Sigmoid colon (tissue), 7 donors: ENCODE results near the gene POU6F2. TPM values are rescaled to one million over a fixed set of nuclear protein-coding genes. Genes with fewer than 3 reads are reported as not detected.

ENCODE experiments used
- DNase-seq: peaks from one replicate; pipeline ENCODE4 v3.0.0-alpha.2; 2019
- H3K27ac ChIP-seq, 4 donors: fragments of 200-600 bp; sonication (generic); one replicate each; pipeline ENCODE4 v1.5.1; 2016 to 2019; ENCODE audit warnings: mild to moderate bottlenecking in 1 of 4
- H3K27me3 ChIP-seq, 3 donors: fragments of 200-600 bp; sonication (generic); one replicate each; pipeline ENCODE4 v1.5.1; 2019; ENCODE audit warnings: mild to moderate bottlenecking in 1 of 3
- H3K36me3 ChIP-seq, 4 donors: fragments of 200-600 bp; sonication (generic); one replicate each; pipeline ENCODE4 v1.5.1; 2016 to 2019
- H3K4me1 ChIP-seq, 4 donors: fragments of 200-600 bp; sonication (generic); one replicate each; pipeline ENCODE4 v1.5.1; 2017 to 2019
- H3K4me3 ChIP-seq, 4 donors: fragments of 200-600 bp; sonication (generic); one replicate each; pipeline ENCODE4 v1.5.1; 2017 to 2019; ENCODE audit warnings: mild to moderate bottlenecking in 2 of 4, moderate library complexity in 1 of 4
- H3K9me3 ChIP-seq, 4 donors: fragments of 200-600 bp in 3 of 4; sonication (generic) in 3 of 4; one replicate each; pipeline versions ENCODE4 v1.5.1 to v1.6.1; 2013 to 2019
- CTCF ChIP-seq, 4 experiments: fragments of 450-650 bp in 3 of 4; fragments of 200-600 bp in 1 of 4; IDR thresholded peaks; one replicate each; pipeline ENCODE4 v1.5.1; 2016 to 2019; ENCODE audit warnings: antibody characterized with exemption in 4 of 4, mild to moderate bottlenecking in 3 of 4, moderate library complexity in 2 of 4
- EP300 ChIP-seq, 4 donors: sonication (generic); formaldehyde crosslinking; IDR thresholded peaks; one replicate each; pipeline ENCODE4 v1.6.1; 2017; ENCODE audit warnings: antibody characterized with exemption in 4 of 4
- POLR2A ChIP-seq, 2 donors: fragments of 450-650 bp; IDR thresholded peaks; one replicate each; pipeline ENCODE4 v1.6.1; 2016; ENCODE audit warnings: antibody characterized with exemption in 2 of 2, mild to moderate bottlenecking in 2 of 2, moderate library complexity in 2 of 2
- POLR2AphosphoS5 ChIP-seq, 4 donors: sonication (generic); formaldehyde crosslinking; IDR thresholded peaks; one replicate each; pipeline ENCODE4 v1.6.1; 2017; ENCODE audit warnings: antibody characterized with exemption in 4 of 4
- WGBS, 2 donors: extraction: QIAGEN DNeasy Blood & Tissue Kit; methylation state at CpG; one replicate each; pipeline ENCODE4 v1.1.7; 2013; 5-methylcytosine and 5-hydroxymethylcytosine counted together
- intact Hi-C: fragments of 100-400 bp; cut with DNase I; formaldehyde crosslinking; loops from one replicate; pipeline ENCODE4 v1.15.1; 2023
- polyA plus RNA-seq, 3 donors: library from polyadenylated mRNA; stranded (reverse); fragments of 200-250 nt; gene quantifications; one replicate each; pipeline ENCODE4 v1.2.3, GENCODE V29; 2013
- total RNA-seq, 4 donors: library from RNA; depleted of rRNA; stranded (reverse); fragments of >200 nt; gene quantifications; one replicate each; pipeline ENCODE4 v1.1.0, GENCODE V29; 2016
- donor health status: healthy with polysubstance abuse.
- donor health status: Bipolar disorder and iron deficiency.
- donor health status: healthy.

The POU6F2 gene
- total and polyA plus RNA-seq, 7 donors, result 0.04 TPM; not detected in 6

GRCh38 chr7:39493934-39494333, 516.2 kb downstream of the POU6F2 start:
- Histone ChIP-seq H3K4me3 (no peak overlapping the region), H3K27me3 (no peaks in the 10 kb centered on the region), H3K36me3 (no peaks in the 10 kb centered on the region), H3K9me3 (no peaks in the 10 kb centered on the region), H3K4me1 (no peaks in the 10 kb centered on the region), H3K27ac (no peak overlapping the region)
- no peak for DNase-seq
- no peak for TF ChIP-seq POLR2AphosphoS5 (IDR thresholded peaks at IDR 0.05)
- TF ChIP-seq EP300 (IDR thresholded peaks at IDR 0.05), result no peak
- no peak for TF ChIP-seq CTCF (IDR thresholded peaks at IDR 0.05)
- TF ChIP-seq POLR2A (IDR thresholded peaks at IDR 0.05), result no peak
- 78 to 86% methylated on average over 1 of the region's 1 CpG for WGBS, 2 donors
- intact Hi-C loops, result no loop called here

- no peaks in the 10 kb centered on the region for H3K9me3 ChIP-seq
- H3K4me3 ChIP-seq, result no peak overlapping the region
- TF ChIP-seq POLR2AphosphoS5 (IDR thresholded peaks at IDR 0.05) (no peak), EP300 (IDR thresholded peaks at IDR 0.05) (no peak), POLR2A (IDR thresholded peaks at IDR 0.05) (no peak), CTCF (IDR thresholded peaks at IDR 0.05) (no peak)
- H3K4me1 ChIP-seq, result no peaks in the 10 kb centered on the region
- intact Hi-C loops, result no loop called here
- no peaks in the 10 kb centered on the region for H3K36me3 ChIP-seq
- no peaks in the 10 kb centered on the region for H3K27me3 ChIP-seq
- no peak overlapping the region for H3K27ac ChIP-seq
- 69 to 76% methylated on average over 3 of the region's 3 CpGs for WGBS, 2 donors
- no peak for DNase-seq
Observed at GRCh38 chr7:39501358-39501757, 523.6 kb downstream of the POU6F2 start.

- no peak for DNase-seq
- H3K4me3 ChIP-seq, result no peak overlapping the region
- H3K27me3 ChIP-seq, result no peaks in the 10 kb centered on the region
- intact Hi-C loops, result no loop called here
- H3K9me3 ChIP-seq, result no peaks in the 10 kb centered on the region
- TF ChIP-seq CTCF (IDR thresholded peaks at IDR 0.05), result no peak
- no peak for TF ChIP-seq POLR2A (IDR thresholded peaks at IDR 0.05)
- TF ChIP-seq POLR2AphosphoS5 (IDR thresholded peaks at IDR 0.05), result no peak
- TF ChIP-seq EP300 (IDR thresholded peaks at IDR 0.05), result no peak
- no peaks in the 10 kb centered on the region for H3K4me1 ChIP-seq
- H3K36me3 ChIP-seq, result no peaks in the 10 kb centered on the region
- H3K27ac ChIP-seq, result no peak overlapping the region
- 65 to 71% methylated on average over 3 of the region's 3 CpGs for WGBS, 2 donors
Observed at GRCh38 chr7:39504963-39505362, 527.3 kb downstream of the POU6F2 start.

GRCh38 chr7:39507866-39508551, 530.3 kb downstream of the POU6F2 start:
- no peak overlapping the region for H3K4me3 ChIP-seq
- no peaks in the 10 kb centered on the region for H3K4me1 ChIP-seq
- H3K9me3 ChIP-seq, result no peaks in the 10 kb centered on the region
- H3K36me3 ChIP-seq, result no peaks in the 10 kb centered on the region
- 66 to 79% methylated on average over 8 of the region's 8 CpGs for whole genome bisulfite sequencing, 2 donors
- DNase-seq, result no peak
- TF ChIP-seq EP300 (IDR thresholded peaks at IDR 0.05), result no peak
- TF ChIP-seq CTCF (IDR thresholded peaks at IDR 0.05), result no peak
- TF ChIP-seq POLR2A (IDR thresholded peaks at IDR 0.05), result no peak
- no peak for TF ChIP-seq POLR2AphosphoS5 (IDR thresholded peaks at IDR 0.05)
- H3K27ac ChIP-seq, result no peak overlapping the region
- intact Hi-C loops, result no loop called here
- no peaks in the 10 kb centered on the region for H3K27me3 ChIP-seq

- H3K4me1 ChIP-seq, result no peaks in the 10 kb centered on the region
- no peaks in the 10 kb centered on the region for H3K27me3 ChIP-seq
- no peak overlapping the region for H3K27ac ChIP-seq
- DNase-seq, result no peak
- no peak overlapping the region for H3K4me3 ChIP-seq
- no peaks in the 10 kb centered on the region for H3K9me3 ChIP-seq
- TF ChIP-seq EP300 (IDR thresholded peaks at IDR 0.05) (no peak), POLR2A (IDR thresholded peaks at IDR 0.05) (no peak), POLR2AphosphoS5 (IDR thresholded peaks at IDR 0.05) (no peak), CTCF (IDR thresholded peaks at IDR 0.05) (no peak)
- intact Hi-C loops, result no loop called here
- H3K36me3 ChIP-seq, result no peaks in the 10 kb centered on the region
- 52 to 70% methylated on average over 4 of the region's 4 CpGs for WGBS, 2 donors
Observed at GRCh38 chr7:39509436-39509835, 531.7 kb downstream of the POU6F2 start.
